Fibroblast of skin of right quadriceps (primary cell): ENCODE results near the gene RWDD4.
A peak's percentile ranks its signal among the peaks of the same experiment; 100 is the strongest.

Experiments used
- DNase-seq: peaks from one replicate; pipeline ENCODE4 v3.0.0-alpha.2; 2013

RWDD4 gene

DNA sequence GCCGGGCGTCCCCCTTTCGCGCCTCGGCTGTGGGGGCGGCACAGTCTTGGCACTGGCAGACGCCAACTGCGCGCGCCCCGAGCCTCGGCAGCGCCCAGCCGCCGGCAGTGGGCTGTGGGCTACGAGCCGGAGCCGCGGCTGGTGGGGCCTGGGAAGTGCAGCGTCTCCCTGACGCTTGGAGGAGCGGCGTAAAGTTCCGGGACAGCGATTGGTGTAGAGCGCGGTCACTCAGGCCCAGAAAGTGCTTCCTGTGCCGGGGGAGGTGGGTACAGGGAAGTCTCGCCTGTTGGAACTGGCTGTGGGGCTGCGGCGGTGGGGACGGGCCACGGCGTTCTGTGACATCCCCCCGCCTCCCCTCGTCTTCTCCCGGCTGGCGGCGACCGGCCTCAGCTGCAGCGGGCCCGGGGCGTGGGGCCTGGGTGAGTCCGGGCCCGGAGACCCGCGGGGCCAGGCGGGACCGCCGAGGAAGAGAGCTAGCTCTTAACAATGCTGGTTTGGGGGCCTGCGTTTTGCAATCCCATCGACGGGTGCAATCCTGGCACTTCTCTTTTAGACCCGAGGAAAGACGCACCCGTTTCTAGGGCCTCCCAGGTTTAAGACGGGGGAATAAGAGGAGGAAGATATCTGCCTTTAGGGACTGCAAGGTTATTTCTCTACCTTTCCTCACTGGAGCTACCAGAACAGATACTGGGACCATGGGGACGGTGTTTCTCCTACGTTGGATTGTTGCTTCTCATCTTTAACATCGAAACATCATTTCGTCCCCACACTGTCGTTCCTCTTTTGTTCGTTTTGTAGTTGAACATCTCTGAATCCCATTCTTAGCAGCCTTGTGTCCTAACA lies at the start of gene RWDD4, which contains the start of gene TRAPPC11:
TSS of gene RWDD4 (minus strand) at position 157 of the 843 bp plus-strand sequence. CDS start 233 bp downstream, outside the sequence.
TSS of gene TRAPPC11 (plus strand) at position 265 of the 843 bp plus-strand sequence. CDS start 4,575 bp downstream, outside the sequence.
- DNase-seq: peak; percentile 99

DNA sequence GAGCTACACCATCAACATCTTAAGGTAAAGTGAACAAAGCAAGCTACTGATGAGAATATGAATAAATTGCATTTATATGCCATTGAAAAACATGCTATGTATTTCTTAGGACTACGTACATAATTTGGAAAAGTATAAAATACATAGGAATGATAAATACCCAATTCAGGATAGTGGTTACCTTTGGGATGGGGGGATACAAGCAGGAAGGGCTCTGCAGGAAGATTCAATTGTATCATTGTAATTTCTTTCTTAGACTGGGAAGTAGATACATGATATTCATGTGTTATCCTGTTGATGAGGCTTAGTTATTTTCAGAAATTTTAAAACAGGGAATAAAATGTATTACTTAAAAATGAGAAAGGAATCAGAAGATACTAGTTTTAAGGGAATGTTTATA lies 43.5 kb upstream of the RWDD4 start:
- DNase-seq: no peak

DNA sequence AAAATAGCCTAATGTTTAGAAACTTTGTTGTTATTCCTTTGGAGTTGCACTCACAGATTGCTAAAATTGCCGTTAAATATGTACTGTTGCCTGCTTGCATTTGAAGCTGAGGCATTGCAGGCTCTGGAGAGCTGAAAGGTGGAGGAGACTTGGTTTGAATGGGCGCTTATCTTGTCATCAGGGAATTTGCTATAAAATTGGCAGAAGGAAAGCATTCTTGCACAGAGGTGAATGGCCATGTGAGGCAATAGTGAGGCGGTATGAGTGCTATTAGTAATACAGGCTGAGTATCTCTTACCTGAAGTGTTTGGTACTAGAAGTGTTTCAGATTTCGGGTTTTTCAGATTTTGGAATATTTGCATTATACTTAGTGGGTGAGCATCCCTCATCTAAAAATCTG lies 41.4 kb upstream of the RWDD4 start:
- DNase-seq: no peak

- DNase-seq: no peak
These were observed 39.9 kb upstream of the RWDD4 start for GRCh38 chr4:183698909-183699308.

DNA sequence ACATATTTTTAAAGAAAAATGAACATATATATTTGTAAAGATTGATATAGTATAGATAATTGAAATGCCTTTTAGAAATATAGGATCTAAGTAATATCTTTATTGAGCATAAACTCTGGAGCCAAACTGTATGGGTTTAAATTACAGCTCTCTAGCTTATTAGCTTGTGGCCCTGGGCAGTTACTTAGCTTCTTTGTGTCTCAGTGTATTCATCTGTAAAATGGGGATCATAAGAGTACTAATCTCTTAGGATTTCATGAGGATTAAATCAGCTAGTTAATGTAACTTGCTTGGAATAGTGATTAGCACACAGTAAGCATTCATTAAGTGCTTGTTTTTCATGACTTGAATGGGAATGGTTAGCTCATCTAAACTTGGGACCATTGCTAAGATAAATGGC lies 32.9 kb upstream of the RWDD4 start:
- no peak for DNase-seq

GRCh38 chr4:183691006-183691405 lies 32.0 kb upstream of the RWDD4 start:
- DNase-seq: no peak

- no peak for DNase-seq
These were observed 29.2 kb upstream of the RWDD4 start for GRCh38 chr4:183688216-183688615.

- no peak for DNase-seq
These were observed 27.5 kb upstream of the RWDD4 start for GRCh38 chr4:183686461-183686860.

DNA sequence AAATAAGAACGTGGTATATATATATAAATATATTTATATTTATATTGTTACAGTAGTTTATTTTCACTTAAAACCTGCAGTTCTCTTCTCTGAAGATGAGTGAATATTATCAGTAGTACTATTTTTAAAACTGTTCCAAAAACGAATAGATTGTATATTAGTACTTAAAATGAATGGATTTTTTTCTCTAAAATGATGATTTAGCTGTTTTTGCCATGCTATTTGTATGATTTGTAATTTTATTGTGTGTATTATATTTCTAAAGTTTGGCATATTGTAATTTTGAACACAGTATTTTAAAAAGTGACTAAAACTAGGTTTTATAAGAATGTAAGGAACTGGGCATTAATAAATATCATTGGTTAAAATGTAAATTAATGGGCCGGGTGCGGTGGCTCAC lies 22.1 kb upstream of the RWDD4 start:
- DNase-seq: no peak

GRCh38 chr4:183675625-183676024 lies 16.6 kb upstream of the RWDD4 start:
- DNase-seq: peak; percentile 27

GRCh38 chr4:183674153-183674552 lies 15.2 kb upstream of the RWDD4 start:
- no peak for DNase-seq

- DNase-seq: no peak
These were observed 12.1 kb upstream of the RWDD4 start for GRCh38 chr4:183670960-183671555.

DNA sequence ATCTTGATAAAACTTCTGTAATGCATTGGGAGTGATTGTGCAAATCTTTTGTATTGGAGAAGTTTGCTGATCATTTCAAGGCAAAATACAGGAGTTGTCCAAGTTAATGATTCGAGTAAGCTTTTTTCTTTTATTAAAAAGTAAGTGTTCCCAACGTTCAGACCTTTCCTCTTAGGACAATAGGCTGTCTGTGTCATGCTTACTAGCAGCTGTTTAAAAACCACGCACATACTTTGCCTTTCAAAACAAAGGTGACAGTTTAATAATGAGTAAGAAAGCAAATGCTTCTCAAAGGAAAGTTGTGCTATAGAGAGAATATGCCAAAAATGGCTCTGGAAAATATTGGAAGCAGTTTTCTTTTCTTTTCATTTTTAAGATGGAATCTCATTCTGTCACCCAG lies 11.3 kb upstream of the RWDD4 start:
- no peak for DNase-seq

DNA sequence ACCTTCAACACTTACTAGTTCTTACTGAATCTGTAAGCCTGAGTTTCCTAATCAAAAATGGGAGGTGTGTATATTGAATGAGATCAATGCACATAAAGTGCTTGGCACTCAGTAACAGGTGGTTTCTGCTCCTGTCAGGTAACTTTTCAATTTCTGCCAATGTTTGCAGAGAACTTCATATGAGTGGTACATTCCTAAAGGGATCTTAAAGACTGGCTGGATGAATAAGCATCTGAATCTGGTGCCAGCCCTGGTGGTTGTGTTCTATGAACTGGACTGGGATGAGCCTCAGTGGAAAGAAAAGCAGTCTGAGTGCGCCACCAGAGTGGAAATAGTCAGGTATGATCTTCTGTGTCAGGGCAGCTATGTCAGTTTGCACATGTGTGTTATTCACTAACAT lies 7.1 kb upstream of the RWDD4 start:
- no peak for DNase-seq

GRCh38 chr4:183659872-183660242 lies 872 bp upstream of the RWDD4 start:
- DNase-seq: no peak

DNA sequence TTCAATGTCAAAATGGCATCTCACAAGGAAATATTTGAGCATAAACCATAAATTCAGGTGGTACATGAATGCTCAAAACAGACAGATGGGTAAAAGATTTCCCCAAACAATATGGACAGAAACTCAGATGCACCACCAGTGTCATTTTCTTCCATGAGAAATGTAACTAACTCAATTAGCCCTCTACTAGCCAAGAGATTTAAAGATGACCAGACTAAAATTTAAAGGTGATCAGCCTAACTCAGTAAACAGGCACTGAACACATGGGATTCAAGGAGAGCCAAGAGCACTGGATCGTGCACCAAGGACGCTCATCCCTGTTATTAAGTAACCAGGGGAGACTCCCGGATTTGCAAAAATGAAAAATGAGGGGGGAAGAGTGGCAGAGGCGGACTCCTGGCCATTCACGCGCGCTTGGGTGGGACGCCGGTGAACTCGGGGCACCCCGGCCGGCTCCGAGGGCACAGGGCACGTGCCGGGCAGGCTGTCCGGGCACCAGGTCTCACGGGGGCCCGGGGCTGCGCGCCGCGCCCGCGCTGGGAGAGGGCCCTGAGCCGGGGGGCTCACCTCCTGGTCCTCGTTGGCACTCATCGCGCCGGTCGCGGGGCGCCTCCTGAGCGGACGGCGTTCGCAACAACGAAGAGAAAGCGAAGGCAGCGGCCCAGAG lies 490 bp downstream of the RWDD4 start:
- DNase-seq: no peak

- no peak for DNase-seq
These were observed 1.4 kb downstream of the RWDD4 start for GRCh38 chr4:183657564-183657963.

DNA sequence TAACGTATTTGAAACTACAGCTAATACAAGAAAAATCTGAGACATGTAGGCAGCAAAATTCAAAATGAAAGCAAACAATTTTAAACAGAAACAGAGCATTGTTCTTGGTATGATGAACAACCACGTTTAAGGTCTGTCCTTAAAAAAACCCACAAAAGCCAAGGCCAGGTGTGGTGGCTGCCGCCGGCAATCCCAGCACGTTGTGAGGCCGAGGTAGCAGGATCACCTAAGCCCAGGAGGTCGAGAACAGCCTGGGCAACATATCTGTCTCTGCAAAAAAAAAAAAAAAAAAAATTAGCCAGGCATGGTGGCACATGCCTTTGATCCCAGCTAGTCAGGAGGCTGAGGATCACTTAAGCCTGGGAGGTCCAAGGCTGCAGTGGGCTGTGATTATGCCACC lies 13.7 kb downstream of the RWDD4 start:
- no peak for DNase-seq

- peak; percentile 25 for DNase-seq
These were observed 19.7 kb downstream of the RWDD4 start for GRCh38 chr4:183639291-183639690.

DNA sequence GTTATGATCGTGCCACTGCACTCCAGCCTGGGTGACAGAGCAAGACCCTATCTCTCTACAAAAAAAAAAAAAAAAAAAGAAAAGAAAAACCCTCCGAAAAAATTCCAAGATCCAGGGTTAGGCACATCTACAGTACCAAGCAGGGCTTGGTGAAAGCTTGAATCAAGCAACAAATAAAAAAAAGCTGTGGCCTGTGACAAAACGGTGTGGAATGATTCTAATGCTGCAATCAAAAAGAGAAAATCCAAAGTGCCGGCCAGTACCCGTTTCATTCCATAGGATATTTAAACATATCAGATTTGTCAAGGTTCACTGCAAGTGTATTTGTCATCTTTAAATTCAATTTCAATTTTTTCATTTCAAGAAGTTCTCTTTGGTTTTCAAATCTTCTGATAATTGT lies 20.5 kb downstream of the RWDD4 start:
- peak; percentile 30 for DNase-seq

GRCh38 chr4:183637461-183637860 lies 21.5 kb downstream of the RWDD4 start:
- peak; percentile 36 for DNase-seq

- DNase-seq: no peak
These were observed 22.1 kb downstream of the RWDD4 start for GRCh38 chr4:183636923-183637322.

- no peak for DNase-seq
These were observed 22.5 kb downstream of the RWDD4 start for GRCh38 chr4:183636503-183636902.

DNA sequence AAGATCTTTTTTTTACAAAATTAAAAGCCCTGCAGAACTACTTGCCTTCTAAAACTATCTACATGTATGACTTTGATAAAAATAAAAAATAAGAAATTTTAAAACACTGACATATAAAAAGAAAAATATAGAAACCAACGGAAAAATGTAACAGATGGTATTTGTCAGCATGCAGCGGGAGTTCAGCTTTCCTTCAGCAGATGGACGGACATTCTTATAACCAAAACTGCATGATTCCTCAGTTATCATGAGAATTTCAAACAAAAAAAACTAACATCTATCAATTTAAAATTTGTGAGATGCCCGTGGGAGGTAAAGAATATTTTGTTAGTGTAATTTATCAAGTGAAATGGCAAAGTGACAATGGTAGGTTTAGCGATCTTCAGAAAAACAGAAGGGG lies 23.2 kb downstream of the RWDD4 start:
- DNase-seq: no peak
